HG03108 (cell line): ENCODE measurements around the gene NRP1.

Source experiments
- ATAC-seq: cut with Tn5 transposase; IDR thresholded peaks from one replicate; pipeline ENCODE4 v1.9.1; 2021; ENCODE audit warnings: moderate library complexity; ENCODE audit not compliant: unreplicated experiment

NRP1 gene

GRCh38 chr10:33350041-33350440 lies 15.6 kb upstream of the NRP1 start:
- ATAC-seq: no peak

- ATAC-seq: no peak
These were observed 14.8 kb upstream of the NRP1 start for GRCh38 chr10:33349268-33349667.

GRCh38 chr10:33347211-33347610 lies 12.7 kb upstream of the NRP1 start:
- no peak for ATAC-seq

GRCh38 chr10:33345236-33345635 lies 10.8 kb upstream of the NRP1 start:
- no peak for ATAC-seq

- ATAC-seq: no peak
These were observed 10.2 kb upstream of the NRP1 start for GRCh38 chr10:33344676-33345075.

GRCh38 chr10:33341637-33342036 lies 7.2 kb upstream of the NRP1 start:
- ATAC-seq: no peak

GRCh38 chr10:33337326-33337957 lies 3.0 kb upstream of the NRP1 start:
- no peak for ATAC-seq

- no peak for ATAC-seq
These were observed 2.3 kb upstream of the NRP1 start for GRCh38 chr10:33336582-33337325.

- no peak for ATAC-seq
These were observed 1.5 kb upstream of the NRP1 start for GRCh38 chr10:33335801-33336581.

GRCh38 chr10:33335551-33335800 lies 1.0 kb upstream of the NRP1 start:
- ATAC-seq: no peak

- no peak for ATAC-seq
These were observed 511 bp upstream of the NRP1 start for GRCh38 chr10:33334805-33335550.

GRCh38 chr10:33333260-33334101 lies 986 bp downstream of the NRP1 start:
- no peak for ATAC-seq

- ATAC-seq: no peak
These were observed 2.0 kb downstream of the NRP1 start for GRCh38 chr10:33332183-33333065.

- ATAC-seq: no peak
These were observed 3.1 kb downstream of the NRP1 start for GRCh38 chr10:33331379-33331694.

- no peak for ATAC-seq
These were observed 3.7 kb downstream of the NRP1 start for GRCh38 chr10:33330543-33331378.

GRCh38 chr10:33329178-33329577 lies 5.3 kb downstream of the NRP1 start:
- no peak for ATAC-seq

GRCh38 chr10:33328253-33328652 lies 6.2 kb downstream of the NRP1 start:
- no peak for ATAC-seq

GRCh38 chr10:33327751-33328150 lies 6.7 kb downstream of the NRP1 start:
- ATAC-seq: no peak

GRCh38 chr10:33326933-33327332 lies 7.5 kb downstream of the NRP1 start:
- no peak for ATAC-seq
